ENCODE data around the gene TLL1.

GRCh38 chr4:166045457-166045856 is 172.4 kb downstream of the TLL1 start:
- TF ChIP-seq CTCF (IDR thresholded peaks at IDR 0.05; ENCODE audit: extremely low read depth in 1 of 2, insufficient read depth in 1 of 2, low read depth in 1 of 2, low read length in 2 of 2) (no peak), POLR2AphosphoS5 (IDR thresholded peaks at IDR 0.05; ENCODE audit: insufficient read depth, low read depth, low read length) (no peak), EZH2 (IDR thresholded peaks at IDR 0.05; ENCODE audit: borderline replicate concordance, low read depth, low read length, severe bottlenecking) (no peak), POLR2A (IDR thresholded peaks at IDR 0.05; ENCODE audit: low read depth, low read length) (no peak), JUN (IDR thresholded peaks at IDR 0.05; ENCODE audit: borderline replicate concordance, insufficient read depth, insufficient read length, low read depth) (no peak), MAX (IDR thresholded peaks at IDR 0.05; ENCODE audit: insufficient read depth, insufficient read length) (no peak), MYC (IDR thresholded peaks at IDR 0.05; ENCODE audit: low read depth, low read length) (no peak), GATA2 (IDR thresholded peaks at IDR 0.05; ENCODE audit: insufficient read depth, insufficient read length, low read depth, low read length) (no peak), FOS (IDR thresholded peaks at IDR 0.05; ENCODE audit: borderline replicate concordance, insufficient read depth, low read length) (no peak)

Measured in endothelial cell of umbilical vein (primary cell).